DMS153 (cell line): ENCODE measurements around the gene MKS1.

Experiments
- DNase-seq: peaks from one replicate; lab custom pipeline; 2025; lab: John Stamatoyannopoulos, UW

The MKS1 gene

DNA sequence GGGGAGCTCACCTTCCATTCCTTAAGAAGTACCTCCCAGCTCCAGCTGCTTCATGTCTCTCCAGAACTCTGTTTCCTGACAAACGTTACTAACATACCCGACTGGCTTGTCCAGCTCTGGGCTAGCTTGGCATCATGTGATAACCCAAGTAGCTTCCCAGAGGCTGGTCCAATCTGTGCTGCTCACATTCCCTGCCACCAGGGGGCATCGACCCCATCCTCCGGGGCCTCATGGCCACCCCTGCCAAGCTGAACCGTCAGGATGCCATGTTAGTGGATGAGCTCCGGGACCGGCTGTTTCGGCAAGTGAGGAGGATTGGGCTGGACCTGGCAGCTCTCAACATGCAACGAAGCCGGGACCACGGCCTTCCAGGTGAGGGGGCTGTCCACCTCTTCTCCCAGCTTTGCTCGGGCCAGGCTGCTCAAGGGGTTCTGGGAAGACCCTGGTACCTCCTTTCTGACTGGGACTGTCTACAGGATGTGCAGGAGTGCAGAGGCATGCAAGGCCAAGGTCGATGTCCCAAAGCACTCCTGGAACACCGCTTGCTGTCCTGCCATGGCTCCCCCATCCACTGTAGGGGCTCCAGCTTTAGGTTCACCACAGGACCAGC lies 18.9 kb downstream of the MKS1 start:
- DNase-seq = peak; percentile 23

GRCh38 chr17:58196610-58197009 lies 22.4 kb downstream of the MKS1 start:
- DNase-seq = no peak

DNA sequence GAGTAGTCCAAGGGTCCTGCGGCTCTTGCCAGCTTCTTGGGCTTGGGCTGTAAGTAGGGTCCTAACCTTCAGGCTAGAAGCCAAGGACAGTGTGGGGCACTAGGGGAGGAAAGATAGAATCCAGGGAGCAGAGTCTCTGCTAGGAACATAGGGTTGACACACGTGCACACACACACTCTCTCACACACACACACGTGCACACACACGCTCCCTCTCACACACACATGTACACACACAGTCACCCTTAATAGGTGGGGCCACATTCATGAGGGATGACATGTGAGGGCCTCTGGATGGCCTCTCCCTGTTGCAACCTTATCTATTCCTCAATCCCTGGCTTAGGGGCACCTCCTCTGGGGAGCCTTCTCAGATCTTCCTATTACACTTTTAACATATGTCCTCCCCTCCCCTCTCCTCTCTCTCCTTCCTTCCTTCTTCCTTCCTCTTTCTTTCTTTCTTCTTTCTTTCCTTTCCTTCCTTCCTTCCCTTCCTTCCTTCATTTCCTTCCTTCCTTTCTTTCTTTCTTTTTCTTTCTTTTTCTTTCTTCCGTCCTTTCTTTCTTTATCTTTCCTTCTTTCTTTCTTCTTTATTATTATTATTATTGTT lies 23.4 kb downstream of the MKS1 start:
- DNase-seq = no peak

GRCh38 chr17:58193641-58194255 lies 25.3 kb downstream of the MKS1 start:
- no peak for DNase-seq

DNA sequence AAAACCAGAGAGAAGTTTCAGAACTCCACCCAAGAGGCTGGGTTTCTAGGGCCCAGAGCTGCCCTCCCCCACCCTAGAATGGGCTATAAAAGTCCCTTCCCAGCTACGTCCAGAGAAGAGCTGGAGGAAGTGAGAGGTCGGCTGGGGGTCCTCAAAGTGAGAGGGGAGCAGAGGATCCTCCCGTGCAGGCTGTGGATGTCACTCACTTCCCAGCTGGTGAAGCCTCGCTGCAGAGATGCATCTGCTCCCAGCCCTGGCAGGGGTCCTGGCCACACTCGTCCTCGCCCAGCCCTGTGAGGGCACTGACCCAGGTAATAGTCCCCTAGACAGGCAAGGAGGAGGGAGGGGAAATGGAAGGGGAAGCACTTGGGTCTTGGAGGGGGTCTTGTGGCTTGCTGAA lies 26.4 kb downstream of the MKS1 start, which contains the start of gene EPX:
Gene EPX (plus strand): TSS at position 115 of the 400 bp plus-strand sequence. CDS start 121 bp downstream, at position 236.
- DNase-seq = no peak

DNA sequence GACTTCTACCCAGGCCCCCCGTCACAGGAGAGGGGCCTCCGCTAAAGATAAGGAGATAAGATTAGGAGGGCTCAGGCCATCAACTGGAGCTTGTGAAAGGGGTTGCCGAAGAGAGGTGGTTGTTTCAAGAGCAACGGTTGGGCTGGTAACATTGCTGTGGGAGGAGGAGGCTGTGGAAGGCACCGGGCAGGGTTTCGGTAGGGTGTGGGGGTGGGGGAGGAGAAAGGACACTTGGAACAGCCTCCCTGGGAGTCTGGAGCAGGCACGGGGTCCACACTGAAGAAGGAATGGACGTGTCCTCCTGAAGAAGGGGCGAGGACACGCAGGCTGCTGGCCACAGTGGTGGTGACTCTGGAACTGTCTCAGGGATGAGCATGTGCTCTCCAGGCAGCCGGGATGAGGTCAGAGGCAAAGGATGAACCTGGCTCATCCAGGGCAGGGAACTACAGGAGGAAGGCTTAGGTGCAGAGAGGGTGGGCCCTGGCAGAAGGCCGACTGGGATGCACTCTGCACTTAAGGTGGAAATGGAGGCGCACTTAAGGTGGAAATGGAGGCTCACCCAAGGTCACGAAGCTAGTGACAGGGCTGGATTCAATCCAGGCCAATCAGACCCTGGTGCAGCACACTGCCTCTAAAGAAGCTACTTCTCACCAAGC lies 27.7 kb downstream of the MKS1 start:
- DNase-seq = no peak

- peak; percentile 11 for DNase-seq
Observed at GRCh38 chr17:58189436-58190146, 29.5 kb downstream of the MKS1 start.

- no peak for DNase-seq
Observed at GRCh38 chr17:58187675-58188074, 31.4 kb downstream of the MKS1 start.

- no peak for DNase-seq
Observed at GRCh38 chr17:58187063-58187462, 32.0 kb downstream of the MKS1 start.

DNA sequence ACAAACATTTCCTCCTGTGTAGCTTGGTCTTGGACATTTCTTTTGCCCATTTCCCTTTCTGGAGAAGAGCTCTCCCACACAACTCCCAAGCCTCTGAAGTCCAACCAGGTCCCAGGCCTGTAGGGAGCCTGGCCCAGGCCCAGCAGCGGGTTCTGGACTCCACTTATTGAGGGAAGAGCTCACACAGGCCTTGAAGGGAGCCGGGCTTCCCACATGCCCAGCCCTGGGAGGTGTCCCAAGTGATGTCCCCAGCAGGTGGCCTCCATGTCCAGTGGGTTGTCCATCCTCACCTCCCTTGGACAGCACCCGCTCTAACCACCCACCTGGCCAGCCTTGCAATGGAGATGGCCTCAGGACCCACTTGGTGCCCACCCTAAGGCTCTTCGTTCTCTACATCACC lies 32.5 kb downstream of the MKS1 start:
- DNase-seq = no peak

DNA sequence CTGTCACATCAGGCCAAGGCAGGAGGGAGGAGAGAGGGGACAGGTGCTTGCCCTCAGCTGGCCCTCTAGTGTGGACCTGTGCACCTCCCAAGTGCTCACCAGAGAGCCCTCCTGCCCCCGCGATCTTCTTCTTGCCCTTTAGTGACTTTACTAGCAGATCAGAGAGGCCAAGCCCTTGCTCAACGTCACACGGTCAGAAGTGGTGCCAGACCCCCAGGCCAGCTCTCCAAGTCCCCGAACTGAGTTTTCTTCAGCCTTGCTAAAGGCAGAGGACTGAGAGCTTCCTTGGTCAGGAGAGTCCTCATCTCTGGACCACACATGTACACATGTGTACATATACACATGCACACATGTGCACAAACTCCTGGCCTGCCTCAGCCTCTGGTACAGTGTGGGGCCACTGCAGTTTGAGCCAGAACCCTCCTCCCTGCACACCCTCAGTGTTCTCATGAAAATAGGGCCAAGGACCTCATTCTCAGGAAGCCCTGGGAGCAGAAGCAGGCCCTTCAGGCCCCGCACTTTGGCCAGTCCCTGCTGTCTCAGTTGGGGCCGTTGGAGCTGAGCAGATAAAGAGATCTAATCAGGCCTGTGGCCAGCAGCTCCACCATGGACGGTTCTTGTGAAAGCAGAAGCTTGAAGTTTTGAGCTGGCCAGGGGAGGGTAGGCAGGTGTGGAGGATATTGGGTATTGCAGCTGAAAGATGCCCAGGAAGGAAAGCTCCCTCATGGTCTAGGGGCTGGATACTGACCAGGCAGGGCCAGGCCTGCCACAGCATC lies 33.9 kb downstream of the MKS1 start:
- no peak for DNase-seq

GRCh38 chr17:58184308-58184985 lies 34.6 kb downstream of the MKS1 start:
- DNase-seq = no peak

DNA sequence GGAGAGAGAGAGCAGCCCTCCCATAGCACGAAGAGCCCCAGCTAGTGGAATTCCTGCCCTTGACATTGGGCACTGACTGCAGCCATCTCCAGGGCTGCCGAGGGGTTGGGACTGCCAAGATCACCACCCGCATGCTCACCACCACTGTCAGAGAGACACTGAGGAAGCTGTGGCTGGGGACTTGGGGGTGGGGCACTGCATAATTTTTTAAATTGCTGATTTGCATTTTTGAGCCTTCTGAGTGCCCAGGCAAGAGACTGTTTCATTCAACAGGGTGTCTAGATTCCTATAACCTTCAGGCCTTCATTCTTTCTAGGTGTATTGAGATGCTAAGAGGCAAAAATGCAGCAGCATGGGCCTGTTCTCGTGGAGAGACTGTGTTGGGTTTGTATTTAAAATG lies 35.5 kb downstream of the MKS1 start:
- no peak for DNase-seq

DNA sequence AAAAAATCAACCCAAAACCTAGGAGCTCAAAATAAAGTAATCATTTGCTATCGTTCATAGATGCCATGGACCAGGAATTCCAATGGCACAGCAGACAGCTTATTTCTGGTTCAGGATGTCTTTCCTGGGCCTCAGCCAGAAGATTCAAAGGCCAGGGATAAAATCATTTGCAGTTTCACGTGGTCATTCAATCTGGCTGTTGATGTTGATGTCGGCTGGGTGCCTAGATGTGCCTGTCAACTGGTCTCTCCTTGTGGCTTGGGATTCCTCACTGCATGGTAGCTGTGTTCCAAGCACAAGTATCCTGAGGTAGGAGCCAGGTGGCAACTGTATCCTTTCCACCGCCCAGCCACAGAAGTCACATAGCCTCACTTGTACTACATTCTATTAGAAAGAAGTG lies 37.3 kb downstream of the MKS1 start:
- DNase-seq = no peak

DNA sequence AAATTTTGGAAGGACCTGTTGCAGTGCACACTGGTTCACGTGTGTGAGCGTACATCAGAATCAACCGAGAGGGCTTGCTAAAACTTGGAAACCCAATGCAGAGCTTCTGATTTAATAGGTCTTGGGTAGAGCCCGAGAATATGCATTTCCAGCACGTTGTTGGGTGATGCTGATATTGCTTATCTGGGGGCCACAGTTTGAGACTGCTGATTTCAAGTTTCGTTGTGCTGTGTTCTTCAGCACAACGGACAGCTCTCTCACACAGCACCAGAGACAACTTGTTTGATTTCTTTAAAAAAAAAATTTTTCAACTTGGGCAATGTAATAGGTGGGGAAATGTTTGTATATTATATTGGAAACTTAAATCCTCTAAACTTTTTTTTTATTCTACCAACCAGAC lies 42.9 kb downstream of the MKS1 start:
- no peak for DNase-seq

- DNase-seq = no peak
Observed at GRCh38 chr17:58174871-58175270, 44.2 kb downstream of the MKS1 start.

- DNase-seq = peak; percentile 10
Observed at GRCh38 chr17:58172369-58173071, 46.5 kb downstream of the MKS1 start.

DNA sequence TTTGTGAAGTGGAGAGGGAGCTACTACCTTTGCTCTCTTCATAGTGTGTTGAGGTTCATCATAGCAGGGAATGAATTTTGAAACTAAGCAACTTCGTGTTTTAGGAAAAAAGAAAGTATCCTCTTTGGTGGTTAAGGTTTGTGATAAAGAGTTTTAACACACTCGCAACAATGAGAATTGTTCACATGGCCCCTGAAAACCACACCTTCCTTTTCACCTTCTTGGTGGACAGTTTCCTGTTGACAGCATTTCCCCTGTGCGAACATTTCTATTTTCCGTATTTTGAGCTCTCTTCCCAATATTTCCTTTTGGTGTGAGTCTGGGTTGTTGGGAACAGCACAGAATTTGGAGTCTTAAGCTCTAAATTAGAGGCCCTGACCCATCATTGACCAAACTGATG lies 48.4 kb downstream of the MKS1 start:
- no peak for DNase-seq

DNA sequence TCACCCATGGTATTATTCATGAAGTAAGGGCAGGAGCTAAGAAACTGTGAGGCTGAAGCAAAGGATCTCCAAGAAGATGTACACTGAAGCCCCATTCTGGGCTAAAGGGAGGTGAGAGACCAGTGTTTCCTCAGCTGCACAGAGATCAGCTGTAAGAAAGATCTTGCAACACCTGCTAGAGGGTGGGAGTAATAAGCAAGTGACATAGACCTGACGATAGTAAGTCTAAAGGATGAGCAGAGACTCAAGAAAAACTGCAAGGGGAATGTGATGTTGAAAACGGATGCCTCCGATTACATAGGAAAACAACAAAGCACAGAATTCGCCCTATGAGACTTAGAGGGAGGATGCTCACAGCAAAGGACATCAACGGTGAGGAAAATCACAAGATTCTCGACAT lies 52.4 kb downstream of the MKS1 start, which contains the start of gene OR4D2:
Gene OR4D2 (plus strand): TSS at position 301 of the 400 bp plus-strand sequence. CDS start 2,674 bp downstream, outside the sequence.
- no peak for DNase-seq

- DNase-seq = no peak
Observed at GRCh38 chr17:58165981-58166380, 53.1 kb downstream of the MKS1 start.
